HepG2 (cell line): ENCODE measurements around the gene TSPAN31. TPM values are rescaled to one million over a fixed set of nuclear protein-coding genes. Genes with fewer than 3 reads are reported as not detected.

ENCODE experiments used
- ATRX ChIP-seq: sonication (generic); formaldehyde crosslinking; IDR thresholded peaks from 2 replicates; pipeline ENCODE4 v1.4.0; 2020; ENCODE audit warnings: missing genetic modification reagents, borderline replicate concordance
- HMGXB4 ChIP-seq, 2 experiments: sonication (generic) in 1 of 2; formaldehyde crosslinking in 1 of 2; IDR thresholded peaks; 2 replicates each; pipeline versions ENCODE4 v1.4.0 to v1.6.1; 2018 to 2020; ENCODE audit warnings: missing genetic modification reagents in 2 of 2, borderline replicate concordance in 1 of 2, low read depth in 1 of 2, mild to moderate bottlenecking in 1 of 2, missing biosample characterization in 1 of 2
- KLF16 ChIP-seq, 2 experiments: sonication (generic) in 1 of 2; formaldehyde crosslinking in 1 of 2; IDR thresholded peaks; 2 replicates each; pipeline versions ENCODE4 v1.6.1 to v1.8.0; 2016 to 2023; ENCODE audit warnings: missing genetic modification reagents in 2 of 2, missing compliant biosample characterization in 1 of 2
- KMT2A ChIP-seq: sonication (generic); formaldehyde crosslinking; IDR thresholded peaks from 2 replicates; pipeline ENCODE4 v1.4.0; 2020; ENCODE audit warnings: missing genetic modification reagents
- MBNL3 ChIP-seq: fragments of 250-450 bp; sonication (Bioruptor Pico); conservative IDR thresholded peaks from 2 replicates; pipeline ENCODE4 v1.8.0; 2022; ENCODE audit warnings: mild to moderate bottlenecking, inconsistent platforms
- NFYC ChIP-seq: IDR thresholded peaks from 2 replicates; pipeline ENCODE4 v1.6.1; 2016; ENCODE audit warnings: missing genetic modification reagents, missing compliant biosample characterization
- PHF20 ChIP-seq: sonication (generic); formaldehyde crosslinking; IDR thresholded peaks from 2 replicates; pipeline ENCODE4 v1.5.0; 2020; ENCODE audit warnings: mild to moderate bottlenecking, missing genetic modification reagents
- SKI ChIP-seq: fragments of 450-650 bp; IDR thresholded peaks from one replicate; pipeline ENCODE4 v1.6.1; 2018; ENCODE audit warnings: mild to moderate bottlenecking; ENCODE audit not compliant: partially characterized antibody
- TCF7L2 ChIP-seq: IDR thresholded peaks from 2 replicates; pipeline ENCODE4 v1.6.1; 2011; ENCODE audit warnings: mild to moderate bottlenecking, low read depth, low read length, moderate library complexity
- USF2 ChIP-seq, 2 experiments: sonication (generic) in 1 of 2; formaldehyde crosslinking in 1 of 2; IDR thresholded peaks; 2 replicates each; pipeline versions ENCODE4 v1.5.1 to v1.6.1; 2011 to 2020; ENCODE audit warnings: borderline replicate concordance in 1 of 2, low read depth in 1 of 2, low read length in 1 of 2, mild to moderate bottlenecking in 1 of 2, missing genetic modification reagents in 1 of 2, moderate library complexity in 1 of 2
- YY1 ChIP-seq: IDR thresholded peaks from 2 replicates; pipeline ENCODE4 v1.6.1; 2011; ENCODE audit warnings: low read length, low read depth, moderate library complexity, mild to moderate bottlenecking; ENCODE audit not compliant: insufficient read depth, insufficient replicate concordance
- ZBTB26 ChIP-seq: IDR thresholded peaks from 2 replicates; pipeline ENCODE4 v1.6.1; 2016; ENCODE audit warnings: missing compliant biosample characterization, missing genetic modification reagents, borderline replicate concordance
- ZGPAT ChIP-seq: IDR thresholded peaks from 2 replicates; pipeline ENCODE4 v1.6.1; 2016; ENCODE audit warnings: mild to moderate bottlenecking
- ZKSCAN1 ChIP-seq: fragments of 150-350 bp; IDR thresholded peaks from 2 replicates; pipeline ENCODE4 v1.6.1; 2014; ENCODE audit warnings: low read length
- ZNF263 ChIP-seq: sonication (generic); formaldehyde crosslinking; IDR thresholded peaks from 2 replicates; pipeline ENCODE4 v1.4.0; 2020; ENCODE audit warnings: missing genetic modification reagents
- ZNF550 ChIP-seq: sonication (generic); formaldehyde crosslinking; IDR thresholded peaks from 2 replicates; pipeline ENCODE4 v1.4.0; 2020; ENCODE audit warnings: mild to moderate bottlenecking, missing genetic modification reagents, borderline replicate concordance
- ZNF800 ChIP-seq: sonication (generic); formaldehyde crosslinking; IDR thresholded peaks from 2 replicates; pipeline ENCODE4 v1.4.0; 2020; ENCODE audit warnings: missing genetic modification reagents
- ZSCAN22 ChIP-seq: sonication (generic); formaldehyde crosslinking; IDR thresholded peaks from 2 replicates; pipeline ENCODE4 v1.4.0; 2020; ENCODE audit warnings: mild to moderate bottlenecking, missing genetic modification reagents
- polyA plus RNA-seq, 8 experiments: library from polyadenylated mRNA; depleted of rRNA in 3 of 8; stranded (reverse) in 7 of 8; unstranded in 1 of 8; fragments of >200 nt; fragmentation: Illumina TruSeq in 4 of 8; extraction: Trizol in 4 of 8; gene quantifications; 2 replicates each; pipeline versions ENCODE4 v1.2.1 to v1.2.3, GENCODE V29; 2011 to 2016; ENCODE audit warnings: low read depth in 4 of 8, missing spikeins in 1 of 8, mixed read lengths in 1 of 8; ENCODE audit not compliant: insufficient read depth in 1 of 8
- total RNA-seq, 5 experiments: library from RNA; depleted of rRNA; stranded (reverse); fragments of >200 nt; fragmentation: Illumina TruSeq; extraction: Trizol; gene quantifications; 2 replicates each; pipeline ENCODE4 v1.2.3, GENCODE V29; 2016; ENCODE audit warnings: low read depth in 1 of 5

The TSPAN31 gene
- total and polyA plus RNA-seq, 2 of the 13 experiments (the other 11 are each of a cell fraction or from before 2014, with no cell fraction given) = 10.4 to 24.6 TPM

- TF ChIP-seq HMGXB4 (CRISPR knock-in tag; IDR thresholded peaks at IDR 0.05; ENCODE audit: borderline replicate concordance in 1 of 2, low read depth in 1 of 2) = peak; percentile 93 to 98
- TF ChIP-seq ATRX (CRISPR knock-in tag) = no peak
- no peak for TF ChIP-seq USF2 (IDR thresholded peaks at IDR 0.05; ENCODE audit: low read depth, low read length)
- no peak for TF ChIP-seq USF2 (CRISPR knock-in tag; IDR thresholded peaks at IDR 0.05; ENCODE audit: borderline replicate concordance)
- peak; percentile 85; the same call in 1 of the 2 replicates for TF ChIP-seq ZNF800
- no peak for TF ChIP-seq MBNL3 (CRISPR knock-in tag)
- peak; percentile 42 for TF ChIP-seq NFYC (CRISPR knock-in tag)
- TF ChIP-seq TCF7L2 = no peak
- no peak for TF ChIP-seq ZSCAN22 (CRISPR knock-in tag)
- peak; percentile 94 for TF ChIP-seq KMT2A (CRISPR knock-in tag)
- no peak for TF ChIP-seq ZNF550
- peak; percentile 96 for TF ChIP-seq PHF20 (CRISPR knock-in tag)
- peak in 1 of 2 experiments; percentile 97; a peak in 2 of 4 replicates for TF ChIP-seq KLF16 (CRISPR knock-in tag; IDR thresholded peaks at IDR 0.05)
- peak; percentile 83 for TF ChIP-seq YY1
- TF ChIP-seq ZKSCAN1 = no peak
- peak; percentile 96 for TF ChIP-seq ZGPAT (CRISPR knock-in tag)
- no peak; the same call in 1 of the 2 replicates for TF ChIP-seq ZBTB26 (CRISPR knock-in tag)
- TF ChIP-seq SKI = no peak
- TF ChIP-seq ZNF263 = 0 out of 2 replicates have a peak, but pooled peaks have one; percentile 20
These were observed 38.0 kb downstream of the TSPAN31 start, which contains the start of gene TSFM (continued) for GRCh38 chr12:57782608-57783465.
